Bronchial epithelial cell (primary cell): Measurements from ENCODE around the gene ALPI. TPM values are rescaled to one million over a fixed set of nuclear protein-coding genes. Genes with fewer than 3 reads are reported as not detected.

Source experiments
- DNase-seq: peaks from one replicate; pipeline ENCODE4 v3.0.0-alpha.2; 2010; ENCODE audit warnings: low read depth
- FAIRE-seq: peaks from 2 replicates; lab custom pipeline; 2011; peaks lifted over from hg19 to GRCh38; lab: Jason Lieb, UNC
- H3K27me3 ChIP-seq: 2 replicates; pipeline ENCODE4 v1.5.1; 2011; ENCODE audit warnings: low read length; ENCODE audit not compliant: control insufficient read depth, insufficient read depth
- H3K36me3 ChIP-seq: 2 replicates; pipeline ENCODE4 v1.5.1; 2011; ENCODE audit warnings: low read length; ENCODE audit not compliant: control insufficient read depth, insufficient read depth
- H3K4me3 ChIP-seq: 2 replicates; pipeline ENCODE4 v1.5.1; 2011; ENCODE audit warnings: mild to moderate bottlenecking, low read depth, low read length, control low read depth
- CTCF ChIP-seq: IDR thresholded peaks from 2 replicates; pipeline ENCODE4 v1.5.1; 2011; ENCODE audit warnings: mild to moderate bottlenecking, moderate library complexity, low read length, control low read depth, inconsistent platforms; ENCODE audit not compliant: insufficient read depth, severe bottlenecking
- total RNA-seq: library from RNA; depleted of rRNA; stranded (reverse); fragments of >200 nt; gene quantifications from 2 replicates; pipeline ENCODE4 v1.2.1, GENCODE V29; 2014

ALPI gene
- total RNA-seq, 1 donor from 2014 or later: not detected

- Histone ChIP-seq H3K36me3 (no peaks in the 10 kb centered on the region), H3K27me3 (peaks cover 5% of the 10 kb centered on the region), H3K4me3 (no peak overlapping the region)
- no peak for FAIRE-seq
- no peak for TF ChIP-seq CTCF
- DNase-seq: no peak
Observed at GRCh38 chr2:232459419-232460035, 3.6 kb downstream of the ALPI start.

- DNase-seq (no peak), FAIRE-seq (no peak)
- Histone ChIP-seq H3K27me3 (peaks cover 5% of the 10 kb centered on the region), H3K4me3 (no peak overlapping the region), H3K36me3 (no peaks in the 10 kb centered on the region)
- no peak for TF ChIP-seq CTCF
Observed at GRCh38 chr2:232460171-232460570, 4.2 kb downstream of the ALPI start.

GRCh38 chr2:232463701-232464543 is 8.0 kb downstream of the ALPI start:
- no peak overlapping the region for H3K4me3 ChIP-seq
- DNase-seq (no peak), FAIRE-seq (no peak)
- H3K36me3 ChIP-seq: no peaks in the 10 kb centered on the region
- TF ChIP-seq CTCF: no peak
- H3K27me3 ChIP-seq: peaks cover 5% of the 10 kb centered on the region

GRCh38 chr2:232464544-232464885 is 8.6 kb downstream of the ALPI start:
- TF ChIP-seq CTCF: no peak
- no peak overlapping the region for H3K4me3 ChIP-seq
- H3K27me3 ChIP-seq: peaks cover 5% of the 10 kb centered on the region
- FAIRE-seq (no peak), DNase-seq (no peak)
- H3K36me3 ChIP-seq: no peaks in the 10 kb centered on the region

GRCh38 chr2:232465061-232465460 is 9.1 kb downstream of the ALPI start:
- no peak for TF ChIP-seq CTCF
- DNase-seq: no peak

More at GRCh38 chr2:232465061-232465460, 9.1 kb downstream of the ALPI start:
- Histone ChIP-seq H3K36me3 (no peaks in the 10 kb centered on the region), H3K27me3 (peaks cover 4% of the 10 kb centered on the region), H3K4me3 (no peak overlapping the region)
- no peak for FAIRE-seq
